ENCODE data around the gene PTPRT.

- no peak for TF ChIP-seq CTCF (IDR thresholded peaks at IDR 0.05)
- no peak for TF ChIP-seq POLR2A (IDR thresholded peaks at IDR 0.05)
- TF ChIP-seq POLR2AphosphoS5 (IDR thresholded peaks at IDR 0.05): no peak
Observed at GRCh38 chr20:43057317-43057716, 132.4 kb downstream of the PTPRT start.

Data from breast epithelium (tissue), 3 donors.